ENCODE results near the gene SEC31A.

Gene SEC31A, protein sequence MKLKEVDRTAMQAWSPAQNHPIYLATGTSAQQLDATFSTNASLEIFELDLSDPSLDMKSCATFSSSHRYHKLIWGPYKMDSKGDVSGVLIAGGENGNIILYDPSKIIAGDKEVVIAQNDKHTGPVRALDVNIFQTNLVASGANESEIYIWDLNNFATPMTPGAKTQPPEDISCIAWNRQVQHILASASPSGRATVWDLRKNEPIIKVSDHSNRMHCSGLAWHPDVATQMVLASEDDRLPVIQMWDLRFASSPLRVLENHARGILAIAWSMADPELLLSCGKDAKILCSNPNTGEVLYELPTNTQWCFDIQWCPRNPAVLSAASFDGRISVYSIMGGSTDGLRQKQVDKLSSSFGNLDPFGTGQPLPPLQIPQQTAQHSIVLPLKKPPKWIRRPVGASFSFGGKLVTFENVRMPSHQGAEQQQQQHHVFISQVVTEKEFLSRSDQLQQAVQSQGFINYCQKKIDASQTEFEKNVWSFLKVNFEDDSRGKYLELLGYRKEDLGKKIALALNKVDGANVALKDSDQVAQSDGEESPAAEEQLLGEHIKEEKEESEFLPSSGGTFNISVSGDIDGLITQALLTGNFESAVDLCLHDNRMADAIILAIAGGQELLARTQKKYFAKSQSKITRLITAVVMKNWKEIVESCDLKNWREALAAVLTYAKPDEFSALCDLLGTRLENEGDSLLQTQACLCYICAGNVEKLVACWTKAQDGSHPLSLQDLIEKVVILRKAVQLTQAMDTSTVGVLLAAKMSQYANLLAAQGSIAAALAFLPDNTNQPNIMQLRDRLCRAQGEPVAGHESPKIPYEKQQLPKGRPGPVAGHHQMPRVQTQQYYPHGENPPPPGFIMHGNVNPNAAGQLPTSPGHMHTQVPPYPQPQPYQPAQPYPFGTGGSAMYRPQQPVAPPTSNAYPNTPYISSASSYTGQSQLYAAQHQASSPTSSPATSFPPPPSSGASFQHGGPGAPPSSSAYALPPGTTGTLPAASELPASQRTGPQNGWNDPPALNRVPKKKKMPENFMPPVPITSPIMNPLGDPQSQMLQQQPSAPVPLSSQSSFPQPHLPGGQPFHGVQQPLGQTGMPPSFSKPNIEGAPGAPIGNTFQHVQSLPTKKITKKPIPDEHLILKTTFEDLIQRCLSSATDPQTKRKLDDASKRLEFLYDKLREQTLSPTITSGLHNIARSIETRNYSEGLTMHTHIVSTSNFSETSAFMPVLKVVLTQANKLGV

DNA sequence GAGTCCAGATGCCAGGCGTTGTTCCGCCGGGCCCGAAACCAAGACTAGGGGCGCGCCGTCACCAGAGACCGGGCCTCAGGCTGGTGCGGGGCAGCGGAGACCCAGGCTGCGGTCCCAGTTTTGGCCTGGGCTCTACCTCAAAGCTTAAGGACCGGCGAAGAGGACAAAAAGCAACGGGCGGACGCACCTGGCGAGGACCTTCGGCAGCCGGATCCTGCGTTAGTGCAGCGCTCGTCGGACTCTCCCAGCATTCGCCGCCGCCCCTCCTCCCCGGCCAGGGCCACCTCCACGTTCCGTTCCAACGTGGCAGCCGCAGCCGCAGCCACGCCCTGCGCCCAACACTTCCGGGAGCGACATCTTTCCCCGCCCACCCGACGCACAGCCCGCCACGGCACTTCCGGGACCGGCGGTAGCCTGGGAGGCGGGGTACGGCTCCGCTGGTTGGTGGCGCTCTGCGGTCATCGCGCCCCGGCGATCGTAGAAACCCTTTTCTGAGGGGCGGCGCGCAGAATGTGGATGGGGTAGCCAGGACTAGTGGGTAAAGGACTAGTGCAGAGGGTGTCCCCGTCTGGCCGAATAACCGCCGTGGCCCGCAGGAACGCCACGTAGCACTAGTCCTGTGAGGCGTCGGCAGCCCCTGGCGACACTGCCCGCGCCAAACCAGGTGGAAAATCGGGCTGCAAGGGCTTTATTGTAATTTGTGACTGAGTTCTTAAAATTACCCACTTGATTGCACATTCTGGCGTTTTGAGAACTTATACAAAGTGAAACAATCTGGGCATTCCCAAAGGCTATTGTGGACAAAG, at the start of gene SEC31A:
SEC31A (minus strand) TSS at position 253 of the 806 bp plus-strand sequence. CDS start 9,217 bp downstream, outside the sequence.
- Mint-ChIP-seq H3K4me1 (peaks cover 38% of the 10 kb centered on the region), H3K9me3 (no peaks in the 10 kb centered on the region), H3K27ac (peak within 1 kb of the TSS; percentile 96 to 99 (median 97)), H3K27me3 (ENCODE audit: low read depth) (no peaks in the 10 kb centered on the region), H3K4me3 (peak within 1 kb of the TSS; percentile 95 to 99 (median 95)), H3K36me3 (ENCODE audit: low read depth) (peaks cover 26% of the 10 kb centered on the region)
- TF ChIP-seq, protein P1, sequence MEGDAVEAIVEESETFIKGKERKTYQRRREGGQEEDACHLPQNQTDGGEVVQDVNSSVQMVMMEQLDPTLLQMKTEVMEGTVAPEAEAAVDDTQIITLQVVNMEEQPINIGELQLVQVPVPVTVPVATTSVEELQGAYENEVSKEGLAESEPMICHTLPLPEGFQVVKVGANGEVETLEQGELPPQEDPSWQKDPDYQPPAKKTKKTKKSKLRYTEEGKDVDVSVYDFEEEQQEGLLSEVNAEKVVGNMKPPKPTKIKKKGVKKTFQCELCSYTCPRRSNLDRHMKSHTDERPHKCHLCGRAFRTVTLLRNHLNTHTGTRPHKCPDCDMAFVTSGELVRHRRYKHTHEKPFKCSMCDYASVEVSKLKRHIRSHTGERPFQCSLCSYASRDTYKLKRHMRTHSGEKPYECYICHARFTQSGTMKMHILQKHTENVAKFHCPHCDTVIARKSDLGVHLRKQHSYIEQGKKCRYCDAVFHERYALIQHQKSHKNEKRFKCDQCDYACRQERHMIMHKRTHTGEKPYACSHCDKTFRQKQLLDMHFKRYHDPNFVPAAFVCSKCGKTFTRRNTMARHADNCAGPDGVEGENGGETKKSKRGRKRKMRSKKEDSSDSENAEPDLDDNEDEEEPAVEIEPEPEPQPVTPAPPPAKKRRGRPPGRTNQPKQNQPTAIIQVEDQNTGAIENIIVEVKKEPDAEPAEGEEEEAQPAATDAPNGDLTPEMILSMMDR (IDR thresholded peaks at IDR 0.05; ENCODE audit: unreplicated experiment in 3 of 3), result no peak

DNA sequence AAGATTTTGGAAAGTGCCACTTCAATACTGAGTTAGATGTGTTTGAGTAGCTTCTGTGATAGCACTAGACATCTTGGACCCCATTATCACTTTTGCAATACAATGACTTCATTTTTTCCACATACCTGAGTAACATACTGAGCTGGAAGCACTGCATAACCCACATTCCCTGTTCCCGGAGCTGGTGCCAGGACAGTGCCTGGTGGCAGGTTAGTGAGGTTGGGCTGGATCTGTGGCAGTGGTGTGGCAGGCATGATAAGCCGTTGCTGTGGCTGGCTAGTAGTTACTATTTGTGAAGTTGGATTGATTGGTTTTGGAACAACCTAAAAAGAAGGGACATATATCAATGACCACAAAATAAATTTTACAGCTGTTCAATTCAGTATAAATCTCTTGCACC, 48.5 kb upstream of the SEC31A start:
- Mint-ChIP-seq H3K4me3 (no peak overlapping the region), H3K27me3 (ENCODE audit: low read depth) (no peaks in the 10 kb centered on the region), H3K27ac (no peak overlapping the region), H3K36me3 (ENCODE audit: low read depth) (peaks cover 50% of the 10 kb centered on the region), H3K4me1 (no peaks in the 10 kb centered on the region), H3K9me3 (no peaks in the 10 kb centered on the region)
- TF ChIP-seq, protein P1 (IDR thresholded peaks at IDR 0.05; ENCODE audit: unreplicated experiment in 3 of 3), result no peak

DNA sequence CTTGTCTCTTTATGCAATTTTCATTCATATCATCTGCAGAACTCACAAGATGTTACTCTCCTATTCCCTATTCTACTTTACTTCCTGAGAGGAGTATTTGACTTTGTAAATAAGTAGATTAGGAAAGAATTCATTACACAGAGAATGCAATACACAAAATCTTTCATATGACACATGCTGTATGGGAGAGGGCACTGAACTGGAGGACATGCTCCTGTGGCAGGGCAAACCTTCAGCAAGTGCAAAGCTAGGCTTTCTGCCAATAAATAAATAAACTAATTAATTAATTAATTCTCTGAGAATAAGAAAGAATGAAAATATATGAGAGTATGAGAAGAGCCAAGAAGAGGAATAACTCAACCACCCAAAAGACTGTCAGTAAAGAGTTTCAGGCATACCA, 43.5 kb upstream of the SEC31A start:
- H3K27me3 Mint-ChIP-seq (ENCODE audit: low read depth), result no peaks in the 10 kb centered on the region
- no peak overlapping the region for H3K4me3 Mint-ChIP-seq
- H3K4me1 Mint-ChIP-seq, result peaks cover 13% of the 10 kb centered on the region
- no peak overlapping the region for H3K27ac Mint-ChIP-seq
- TF ChIP-seq, protein P1 (IDR thresholded peaks at IDR 0.05; ENCODE audit: unreplicated experiment in 3 of 3), result no peak
- H3K36me3 Mint-ChIP-seq (ENCODE audit: low read depth), result peaks cover 52% of the 10 kb centered on the region
- H3K9me3 Mint-ChIP-seq, result no peaks in the 10 kb centered on the region

DNA sequence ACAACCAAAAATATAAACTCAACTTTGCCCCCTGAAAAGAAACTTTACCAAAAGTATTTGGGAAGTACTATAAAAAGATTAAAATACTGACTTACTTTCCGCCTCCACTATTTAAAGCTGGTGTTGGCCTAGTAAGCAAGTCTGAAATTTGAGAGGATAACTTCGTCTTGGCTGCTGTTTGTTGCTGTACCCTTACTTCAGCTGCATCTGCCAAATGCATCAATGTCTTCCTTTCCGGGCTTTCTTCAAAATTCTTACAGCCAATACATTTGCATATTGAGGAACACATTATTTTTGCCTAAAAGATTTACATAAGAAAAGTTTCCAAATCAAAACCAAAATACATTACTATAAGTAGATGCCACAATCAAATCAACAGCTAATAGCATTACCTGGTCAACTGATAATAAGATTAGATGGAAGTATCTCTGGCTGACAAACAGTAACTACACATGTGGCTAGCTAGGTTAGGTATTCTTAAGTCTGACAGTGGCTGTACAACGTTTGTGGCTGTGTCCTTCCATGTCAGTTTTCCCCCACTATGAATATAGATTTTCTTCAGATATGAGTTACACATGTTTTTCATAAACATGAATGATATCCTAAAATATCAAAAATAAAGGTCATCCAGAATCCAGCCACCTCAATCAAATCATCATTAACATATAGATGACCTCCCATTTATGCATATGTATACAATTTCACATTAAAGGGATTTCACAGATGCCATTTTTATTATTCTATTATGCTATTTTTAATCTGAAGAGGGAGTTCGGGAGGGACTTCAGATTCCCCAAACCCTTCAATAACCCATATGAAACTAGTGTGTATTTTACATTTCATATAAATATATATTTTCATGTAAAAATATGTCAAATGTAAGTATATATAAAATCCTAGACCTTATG, 40.1 kb upstream of the SEC31A start:
- H3K36me3 Mint-ChIP-seq (ENCODE audit: low read depth), result peaks cover 37% of the 10 kb centered on the region
- TF ChIP-seq, protein P1 (IDR thresholded peaks at IDR 0.05; ENCODE audit: unreplicated experiment in 3 of 3), result no peak
- peaks cover 13% of the 10 kb centered on the region for H3K4me1 Mint-ChIP-seq
- H3K9me3 Mint-ChIP-seq, result no peaks in the 10 kb centered on the region
- no peak overlapping the region for H3K4me3 Mint-ChIP-seq
- no peaks in the 10 kb centered on the region for H3K27me3 Mint-ChIP-seq (ENCODE audit: low read depth)
- peak overlapping the region in 1 of 3 experiments; percentile 36 for H3K27ac Mint-ChIP-seq
